Daoy (cell line): ENCODE measurements around the gene CITED4. TPM values are rescaled to one million over a fixed set of nuclear protein-coding genes. Genes with fewer than 3 reads are reported as not detected.

Source experiments
- DNase-seq: peaks from one replicate; pipeline ENCODE4 v3.0.0-alpha.2; 2015; ENCODE audit warnings: low read depth
- total RNA-seq: library from RNA; depleted of rRNA; stranded (reverse); fragments of >200 nt; shearing (Covaris generic); gene quantifications from 2 replicates; pipeline ENCODE4 v1.2.3, GENCODE V29; 2014

Gene CITED4
- total RNA-seq, 1 experiment from 2014 or later, result 5.8 TPM

- no peak for DNase-seq
Measured at GRCh38 chr1:40834968-40835545, 27.1 kb downstream of the CITED4 start.

GRCh38 chr1:40833979-40834378 is 28.2 kb downstream of the CITED4 start:
- DNase-seq, result no peak

DNA sequence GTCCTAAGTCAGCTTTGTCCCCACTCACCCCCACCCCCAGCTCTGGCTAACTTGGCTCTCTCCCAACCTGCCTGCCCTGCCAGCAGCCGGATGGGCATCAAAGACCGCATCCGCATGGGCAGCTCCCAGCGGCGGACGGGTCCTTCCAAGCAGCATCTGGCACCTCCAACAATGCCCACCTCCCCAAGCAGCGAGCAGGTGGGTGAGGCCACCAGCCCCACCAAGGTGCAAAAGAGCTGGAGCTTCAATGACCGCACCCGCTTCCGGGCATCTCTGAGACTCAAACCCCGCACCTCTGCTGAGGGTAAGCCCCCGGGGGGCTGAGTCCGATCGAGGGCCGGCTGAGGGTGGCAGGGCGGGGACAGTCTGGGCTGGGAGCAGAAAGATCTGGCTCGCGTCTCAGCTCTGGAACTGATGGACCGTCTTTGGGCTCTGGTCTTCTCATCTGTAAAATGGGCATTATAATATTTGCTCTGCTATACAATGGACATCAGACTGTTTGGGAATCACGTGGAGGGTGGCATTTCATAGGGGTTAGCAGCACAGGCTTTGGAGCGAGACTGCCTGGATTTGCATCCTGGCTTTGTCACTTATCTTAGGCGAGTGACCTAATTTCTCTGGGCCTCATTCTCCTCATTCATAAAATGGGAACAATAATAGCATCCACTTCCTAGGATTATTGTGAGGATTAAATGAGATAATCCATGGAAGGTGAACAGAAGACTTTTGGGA is 31.0 kb downstream of the CITED4 start:
- no peak for DNase-seq

DNA sequence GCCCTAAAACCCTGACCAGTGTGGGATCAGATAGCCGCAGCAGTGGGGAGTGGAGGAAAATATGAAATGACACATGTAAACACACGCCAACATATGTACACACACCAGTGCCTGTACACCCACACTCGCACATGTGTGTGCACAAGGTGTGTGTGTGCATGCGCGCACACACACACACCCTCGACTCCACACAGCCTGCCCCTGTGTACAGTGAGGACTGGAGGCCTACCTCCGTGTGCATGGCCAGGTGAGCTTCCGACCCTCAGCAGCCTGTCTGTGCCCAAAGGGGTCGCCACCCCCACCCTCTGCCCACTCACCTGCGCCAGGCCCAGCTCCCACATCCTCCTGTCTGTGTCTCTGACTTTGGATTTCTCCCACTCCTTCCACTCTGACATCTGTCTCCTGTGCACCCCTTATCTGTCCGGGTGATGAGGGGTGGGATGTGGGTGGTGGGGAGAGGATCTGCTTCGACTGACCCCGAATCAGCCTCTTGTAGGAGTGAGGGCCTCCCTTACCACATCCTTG is 31.7 kb downstream of the CITED4 start:
- DNase-seq, result no peak

- DNase-seq, result no peak
Measured at GRCh38 chr1:40829631-40830245, 32.4 kb downstream of the CITED4 start.

- peak; percentile 41 for DNase-seq
Measured at GRCh38 chr1:40825996-40826395, 36.2 kb downstream of the CITED4 start.

DNA sequence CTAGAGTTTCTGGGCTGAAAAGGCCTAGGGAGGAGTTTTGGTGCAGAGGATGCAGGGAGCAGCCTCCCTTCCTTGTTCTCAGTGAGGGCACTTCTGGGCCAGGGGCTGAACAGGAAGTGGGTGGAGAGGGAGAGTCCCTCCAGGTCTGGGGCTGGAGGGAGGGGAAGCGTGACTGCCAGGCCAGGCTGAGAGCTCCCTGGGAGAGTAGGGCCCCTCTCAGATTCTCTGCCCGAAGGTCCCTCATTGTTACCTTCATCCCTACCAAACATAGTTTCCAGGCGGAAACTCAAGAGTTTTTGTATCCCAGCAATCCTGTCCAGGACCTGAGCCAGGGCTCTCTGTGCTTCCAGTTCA is 36.8 kb downstream of the CITED4 start:
- peak; percentile 58 for DNase-seq

DNA sequence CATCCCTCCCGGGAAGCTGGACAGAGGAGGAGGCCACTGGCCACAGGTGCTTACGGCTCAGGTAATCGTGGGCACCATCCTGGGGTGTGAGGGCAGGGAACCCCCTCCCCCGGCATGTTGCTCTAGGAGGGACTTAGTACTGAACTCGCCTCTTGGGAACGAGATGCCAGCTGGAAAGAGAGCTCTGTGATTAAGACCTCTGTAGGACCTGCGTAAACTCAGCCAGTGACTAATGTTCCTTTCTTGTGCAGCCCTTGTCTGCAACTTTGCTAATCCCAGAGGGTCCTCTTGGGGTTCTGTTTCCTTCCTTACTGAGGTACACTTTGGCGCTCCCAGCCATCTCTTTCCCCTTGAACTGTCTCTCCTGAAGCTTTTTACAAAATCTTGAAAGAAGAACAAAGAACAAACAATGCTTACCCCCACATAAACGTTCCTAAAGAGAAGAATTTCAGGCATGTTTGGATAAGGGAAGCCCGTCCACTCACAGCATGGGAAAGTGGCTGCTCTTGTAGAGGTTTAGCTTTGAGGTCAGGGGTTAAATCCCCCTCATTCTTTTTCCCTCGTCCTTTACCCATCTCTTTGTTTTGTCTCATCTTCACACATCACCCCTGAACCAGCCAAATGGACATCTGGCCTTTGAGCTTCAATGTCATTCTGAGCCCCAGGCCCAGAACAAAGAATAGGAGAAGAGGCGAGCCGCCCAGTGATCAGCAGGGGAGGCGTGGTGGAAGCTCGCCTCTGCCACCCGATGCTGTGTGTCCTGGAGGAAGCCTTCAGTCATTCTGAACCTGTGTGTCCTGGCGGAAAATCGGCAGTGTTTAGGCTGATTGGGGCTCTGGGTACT is 37.4 kb downstream of the CITED4 start:
- DNase-seq, result peak; percentile 29

- no peak for DNase-seq
Measured at GRCh38 chr1:40823983-40824382, 38.2 kb downstream of the CITED4 start.

DNA sequence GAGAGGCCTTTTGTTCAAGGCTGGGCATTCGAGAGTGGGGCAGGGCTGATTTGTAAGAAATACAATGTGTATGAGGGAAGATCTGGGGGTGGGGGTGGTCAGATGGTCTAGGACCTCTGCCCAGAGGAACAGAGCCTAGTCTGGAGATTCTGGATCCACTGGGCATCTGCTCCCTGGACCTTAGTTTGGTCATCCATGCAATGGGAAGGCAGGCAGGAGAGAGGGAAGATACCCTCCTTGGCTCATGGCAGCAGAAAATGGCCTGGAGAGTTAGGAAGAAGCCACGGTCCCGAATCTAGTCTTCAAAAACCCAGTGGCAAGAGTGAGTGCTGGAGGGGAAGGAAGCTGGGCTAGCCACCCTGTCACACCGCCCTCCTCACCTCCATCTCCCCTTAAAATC is 38.8 kb downstream of the CITED4 start:
- no peak for DNase-seq

- no peak for DNase-seq
Measured at GRCh38 chr1:40822890-40823289, 39.3 kb downstream of the CITED4 start.

DNA sequence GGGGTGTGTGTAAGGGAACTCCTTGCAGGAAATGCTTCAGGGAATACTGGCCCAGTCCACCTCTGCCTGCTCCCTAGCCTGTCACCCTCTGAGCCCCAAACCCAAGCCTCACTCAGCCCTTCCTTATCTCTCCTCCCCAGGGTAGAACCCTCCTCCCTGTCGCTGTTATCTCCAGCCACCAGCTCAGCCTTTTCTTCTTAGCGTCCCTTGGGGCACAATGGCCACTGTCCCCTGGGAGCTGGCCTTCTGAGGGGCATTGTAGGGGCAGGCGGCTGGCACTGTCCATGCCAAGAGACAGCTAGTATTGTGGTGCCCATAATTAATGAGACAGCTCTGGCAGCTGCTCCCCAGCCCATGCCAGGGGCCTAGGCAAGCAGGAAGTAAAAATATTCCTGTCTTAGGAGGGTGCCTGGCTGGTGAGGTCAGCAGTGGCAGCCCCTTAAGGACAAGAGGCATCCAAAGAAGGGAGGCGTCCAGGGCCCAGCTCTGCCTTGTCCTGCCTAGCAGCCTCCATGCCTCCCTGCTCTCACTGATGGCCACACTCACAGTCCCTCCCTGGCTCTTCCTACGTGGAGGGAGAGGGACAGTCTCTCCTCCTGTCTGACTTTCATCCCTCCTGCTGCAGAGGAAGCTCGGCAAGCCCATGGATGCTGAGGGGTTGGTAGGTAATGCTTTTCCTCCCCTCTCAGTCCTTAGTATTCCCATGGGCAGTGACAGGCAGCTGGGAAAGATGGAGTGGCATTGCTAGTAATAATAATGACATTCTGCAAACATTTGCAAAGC is 41.1 kb downstream of the CITED4 start:
- no peak for DNase-seq

GRCh38 chr1:40820251-40820797 is 41.8 kb downstream of the CITED4 start:
- DNase-seq, result no peak

GRCh38 chr1:40819101-40819500 is 43.1 kb downstream of the CITED4 start:
- no peak for DNase-seq

GRCh38 chr1:40818264-40818961 is 43.8 kb downstream of the CITED4 start:
- peak; percentile 68 for DNase-seq

- no peak for DNase-seq
Measured at GRCh38 chr1:40817791-40818263, 44.3 kb downstream of the CITED4 start.

DNA sequence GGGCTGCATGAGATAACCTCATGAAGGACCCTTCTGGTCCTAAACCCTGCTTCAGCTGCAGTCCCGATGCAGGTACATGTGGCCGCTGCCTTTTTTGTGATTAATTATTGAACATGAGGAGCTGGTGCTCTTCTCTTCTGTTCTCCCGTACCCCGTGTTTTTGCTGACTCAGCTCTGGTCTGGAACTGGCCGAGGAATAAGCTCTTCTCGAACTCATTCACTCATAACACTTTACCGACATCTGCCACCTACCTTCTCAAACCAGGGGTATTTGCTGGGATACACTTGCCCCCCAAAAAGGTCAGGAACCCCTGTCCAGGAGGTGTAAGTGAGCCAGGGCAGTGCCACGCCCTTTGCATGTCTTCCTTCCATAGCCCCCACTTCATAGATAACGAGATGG is 46.7 kb downstream of the CITED4 start:
- DNase-seq, result no peak
